ENCODE results near the gene AJM1.

Gene AJM1

DNA sequence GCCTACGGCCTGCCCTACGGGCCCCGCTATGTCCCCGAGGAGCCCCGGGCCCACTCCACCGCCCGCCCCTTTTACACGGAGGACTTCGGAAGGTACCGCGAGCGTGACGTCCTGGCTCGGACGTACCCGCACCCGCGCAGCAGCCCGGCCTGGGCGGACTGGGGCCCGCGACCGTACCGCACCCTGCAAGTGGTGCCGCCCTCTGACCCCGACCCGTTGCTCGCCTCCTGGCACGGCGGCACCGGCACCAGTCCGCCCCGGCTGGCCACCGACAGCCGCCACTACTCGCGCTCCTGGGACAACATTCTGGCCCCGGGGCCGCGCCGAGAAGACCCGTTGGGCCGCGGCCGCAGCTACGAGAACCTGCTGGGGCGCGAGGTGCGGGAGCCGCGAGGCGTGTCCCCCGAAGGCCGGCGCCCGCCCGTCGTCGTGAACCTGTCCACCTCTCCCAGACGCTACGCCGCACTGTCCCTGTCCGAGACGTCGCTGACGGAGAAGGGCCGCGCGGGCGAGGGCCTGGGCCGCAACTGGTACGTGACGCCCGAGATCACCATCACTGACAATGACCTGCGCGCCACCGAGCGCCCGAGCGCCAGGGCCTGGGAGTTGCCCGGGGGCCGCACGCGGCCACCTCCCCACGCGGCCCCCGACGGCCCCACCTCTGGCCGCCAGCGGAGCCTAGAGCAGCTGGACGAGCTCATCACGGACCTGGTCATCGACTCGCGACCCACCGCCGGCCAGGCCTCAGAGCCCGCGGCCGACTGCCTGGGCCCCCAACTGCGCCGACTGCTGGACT lies 3.4 kb downstream of the AJM1 start:
- H3K36me3 ChIP-seq (ENCODE audit: insufficient read depth, low read length), result no peaks in the 10 kb centered on the region; the same call in 1 of the 2 replicates
- no peak overlapping the region for H3K27ac ChIP-seq
- no peak for DNase-seq (ENCODE audit: low read depth, low spot score)
- no peak overlapping the region for H3K9ac ChIP-seq (ENCODE audit: insufficient read length)
- TF ChIP-seq POLR2AphosphoS5 (IDR thresholded peaks at IDR 0.05; ENCODE audit: borderline replicate concordance, low read depth, low read length) (no peak), FOXP2 (optimal IDR thresholded peaks at IDR 0.05; ENCODE audit: control extremely low read depth, extremely low read length, insufficient read depth) (no peak), EZH2 (IDR thresholded peaks at IDR 0.05) (no peak)
- no peaks in the 10 kb centered on the region for H3K9me3 ChIP-seq (ENCODE audit: low read depth, low read length)
- no peak overlapping the region for H3K4me3 ChIP-seq

DNA sequence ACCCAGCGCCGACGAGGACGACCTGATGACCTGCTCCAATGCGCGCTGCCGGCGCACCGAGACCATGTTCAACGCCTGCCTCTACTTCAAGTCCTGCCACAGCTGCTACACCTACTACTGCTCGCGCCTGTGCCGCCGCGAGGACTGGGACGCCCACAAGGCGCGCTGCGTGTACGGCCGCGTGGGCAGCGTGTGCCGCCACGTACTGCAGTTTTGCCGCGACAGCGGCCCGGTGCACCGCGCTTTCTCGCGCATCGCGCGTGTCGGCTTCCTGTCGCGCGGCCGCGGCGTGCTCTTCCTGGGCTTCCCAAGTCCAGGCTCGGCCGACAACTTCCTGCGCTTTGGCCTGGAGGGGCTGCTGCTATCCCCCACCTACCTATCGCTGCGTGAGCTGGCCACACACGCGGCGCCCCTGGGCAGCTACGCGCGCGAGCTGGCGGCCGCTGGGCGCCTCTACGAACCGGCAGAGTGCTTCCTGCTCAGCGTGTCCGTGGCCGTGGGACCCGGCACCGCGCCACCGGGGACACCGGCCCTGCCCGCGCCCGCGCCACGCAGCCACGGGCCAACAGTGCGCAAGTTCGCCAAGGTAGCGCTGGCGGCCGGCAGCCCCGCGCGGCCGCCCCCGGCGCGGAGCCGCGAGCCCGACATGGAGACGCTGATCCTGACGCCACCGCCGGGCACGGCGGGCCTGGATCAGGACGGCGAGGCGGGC lies 4.3 kb downstream of the AJM1 start:
- DNase-seq (ENCODE audit: low read depth, low spot score), result no peak
- Histone ChIP-seq H3K27ac (no peak overlapping the region), H3K9ac (ENCODE audit: insufficient read length) (no peak overlapping the region), H3K36me3 (ENCODE audit: insufficient read depth, low read length) (no peaks in the 10 kb centered on the region; the same call in 1 of the 2 replicates), H3K9me3 (ENCODE audit: low read depth, low read length) (no peaks in the 10 kb centered on the region), H3K4me3 (peak overlapping the region; percentile 88)
- no peak for TF ChIP-seq POLR2AphosphoS5 (IDR thresholded peaks at IDR 0.05; ENCODE audit: borderline replicate concordance, low read depth, low read length)
- TF ChIP-seq FOXP2 (optimal IDR thresholded peaks at IDR 0.05; ENCODE audit: control extremely low read depth, extremely low read length, insufficient read depth), result no peak
- no peak for TF ChIP-seq EZH2 (IDR thresholded peaks at IDR 0.05)

- DNase-seq (ENCODE audit: low read depth, low spot score), result no peak
- TF ChIP-seq FOXP2 (optimal IDR thresholded peaks at IDR 0.05; ENCODE audit: control extremely low read depth, extremely low read length, insufficient read depth), result no peak
- peak; percentile 22; the same call in 1 of the 2 replicates for TF ChIP-seq POLR2AphosphoS5 (IDR thresholded peaks at IDR 0.05; ENCODE audit: borderline replicate concordance, low read depth, low read length)
- no peak overlapping the region for H3K9ac ChIP-seq (ENCODE audit: insufficient read length)
Measured at GRCh38 chr9:136847088-136847825, 5.0 kb downstream of the AJM1 start.

DNA sequence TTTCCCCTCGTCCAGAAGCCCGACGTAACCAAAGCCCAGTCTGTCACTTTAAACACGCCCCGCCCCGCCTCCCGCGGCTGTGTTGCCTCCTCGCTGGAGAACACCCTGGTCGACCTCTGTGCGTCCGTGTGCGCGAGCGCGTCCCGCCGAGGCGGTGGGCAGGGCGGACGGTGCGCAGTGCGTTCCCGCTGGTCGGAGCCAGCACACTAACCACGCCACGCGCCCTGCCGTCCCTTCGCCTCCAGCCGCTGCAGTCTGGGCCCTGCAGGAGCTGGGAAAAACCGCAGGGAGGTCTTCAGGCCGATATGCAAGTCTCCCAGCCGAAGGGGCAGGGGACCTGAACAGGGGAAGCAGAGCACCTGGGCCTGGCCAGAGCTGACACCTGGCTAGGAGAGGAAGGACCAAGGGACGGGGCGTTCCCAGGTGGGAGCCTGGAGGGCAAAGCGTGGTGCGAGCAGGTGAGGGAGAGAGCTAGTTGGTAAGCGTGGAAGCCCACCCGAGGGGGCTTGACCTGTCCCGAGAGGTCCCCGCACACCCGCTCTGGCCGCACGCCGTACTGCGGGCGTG lies 5.6 kb downstream of the AJM1 start:
- peak overlapping the region; percentile 87; the same call in 1 of the 2 replicates for H3K27ac ChIP-seq
- H3K9me3 ChIP-seq (ENCODE audit: low read depth, low read length), result no peaks in the 10 kb centered on the region
- no peaks in the 10 kb centered on the region; the same call in 1 of the 2 replicates for H3K36me3 ChIP-seq (ENCODE audit: insufficient read depth, low read length)
- H3K9ac ChIP-seq (ENCODE audit: insufficient read length), result peak overlapping the region; percentile 77
- H3K4me3 ChIP-seq, result peak overlapping the region; percentile 88
- no peak for DNase-seq (ENCODE audit: low read depth, low spot score)
- TF ChIP-seq POLR2AphosphoS5 (IDR thresholded peaks at IDR 0.05; ENCODE audit: borderline replicate concordance, low read depth, low read length), result peak; percentile 34; the same call in 1 of the 2 replicates
- no peak for TF ChIP-seq FOXP2 (optimal IDR thresholded peaks at IDR 0.05; ENCODE audit: control extremely low read depth, extremely low read length, insufficient read depth)
- TF ChIP-seq EZH2 (IDR thresholded peaks at IDR 0.05), result no peak

More at GRCh38 chr9:136847088-136847825, 5.0 kb downstream of the AJM1 start:
- Histone ChIP-seq H3K36me3 (ENCODE audit: insufficient read depth, low read length) (no peaks in the 10 kb centered on the region; the same call in 1 of the 2 replicates), H3K9me3 (ENCODE audit: low read depth, low read length) (no peaks in the 10 kb centered on the region), H3K27ac (no peak overlapping the region), H3K4me3 (peak overlapping the region; percentile 88)

- Histone ChIP-seq H3K9ac (ENCODE audit: insufficient read length) (peak overlapping the region; percentile 77), H3K36me3 (ENCODE audit: insufficient read depth, low read length) (no peaks in the 10 kb centered on the region; the same call in 1 of the 2 replicates), H3K4me3 (peak overlapping the region; percentile 88), H3K9me3 (ENCODE audit: low read depth, low read length) (no peaks in the 10 kb centered on the region), H3K27ac (peak overlapping the region; percentile 87)
- TF ChIP-seq FOXP2 (optimal IDR thresholded peaks at IDR 0.05; ENCODE audit: control extremely low read depth, extremely low read length, insufficient read depth) (no peak), POLR2AphosphoS5 (IDR thresholded peaks at IDR 0.05; ENCODE audit: borderline replicate concordance, low read depth, low read length) (no peak), EZH2 (IDR thresholded peaks at IDR 0.05) (no peak)
- no peak for DNase-seq (ENCODE audit: low read depth, low spot score)
Measured at GRCh38 chr9:136848393-136849037, 6.2 kb downstream of the AJM1 start.

- Histone ChIP-seq H3K36me3 (ENCODE audit: insufficient read depth, low read length) (no peaks in the 10 kb centered on the region; the same call in 1 of the 2 replicates), H3K9me3 (ENCODE audit: low read depth, low read length) (no peaks in the 10 kb centered on the region), H3K4me3 (peak within 1 kb of the TSS; percentile 88), H3K27ac (peak within 1 kb of the TSS; percentile 87), H3K9ac (ENCODE audit: insufficient read length) (peak within 1 kb of the TSS; percentile 77)
- TF ChIP-seq POLR2AphosphoS5 (IDR thresholded peaks at IDR 0.05; ENCODE audit: borderline replicate concordance, low read depth, low read length) (peak; percentile 90), FOXP2 (optimal IDR thresholded peaks at IDR 0.05; ENCODE audit: control extremely low read depth, extremely low read length, insufficient read depth) (no peak), EZH2 (IDR thresholded peaks at IDR 0.05) (no peak)
- DNase-seq (ENCODE audit: low read depth, low spot score), result peak; percentile 94
Measured at GRCh38 chr9:136849038-136849959, 7.0 kb downstream of the AJM1 start, which contains the start of gene PHPT1. TSS of gene PHPT1 (plus strand) at chr9:136849409. CDS start at chr9:136849431, 22 bp downstream.

Measured in SK-N-MC (cell line).